GM18520 (cell line): Measurements from ENCODE around the gene GFOD2.

Source experiments
- ATAC-seq: cut with Tn5 transposase; IDR thresholded peaks from one replicate; pipeline ENCODE4 v1.9.1; 2021; ENCODE audit not compliant: unreplicated experiment

The GFOD2 gene

DNA sequence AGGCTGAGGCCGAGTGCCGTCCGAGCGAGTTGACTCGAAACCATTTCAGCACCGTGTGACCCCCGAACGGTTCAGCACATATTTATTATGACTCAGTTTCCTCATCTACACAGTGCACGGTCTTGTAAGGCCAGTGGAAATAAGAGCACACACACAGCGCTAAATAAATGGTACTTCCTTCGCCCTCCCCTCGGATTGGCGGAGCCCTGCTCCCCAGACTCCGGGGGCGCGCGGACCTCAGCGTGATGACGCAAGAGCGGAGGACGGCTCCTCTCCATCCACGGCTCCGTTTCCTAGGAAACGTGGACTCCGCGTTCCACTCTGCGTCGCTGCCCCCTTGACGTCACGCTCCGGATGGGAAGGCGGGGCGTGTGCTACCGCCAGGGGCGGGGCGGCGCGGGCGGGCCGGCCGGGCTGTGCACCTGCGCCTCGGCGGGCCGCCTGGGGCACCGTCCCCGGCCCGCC is 58.5 kb downstream of the GFOD2 start, which contains the start of gene PARD6A:
Gene PARD6A, plus strand, starts transcription at position 397 of the 465 bp plus-strand sequence. CDS start 79 bp downstream, outside the sequence.
- ATAC-seq, result peak; percentile 58

DNA sequence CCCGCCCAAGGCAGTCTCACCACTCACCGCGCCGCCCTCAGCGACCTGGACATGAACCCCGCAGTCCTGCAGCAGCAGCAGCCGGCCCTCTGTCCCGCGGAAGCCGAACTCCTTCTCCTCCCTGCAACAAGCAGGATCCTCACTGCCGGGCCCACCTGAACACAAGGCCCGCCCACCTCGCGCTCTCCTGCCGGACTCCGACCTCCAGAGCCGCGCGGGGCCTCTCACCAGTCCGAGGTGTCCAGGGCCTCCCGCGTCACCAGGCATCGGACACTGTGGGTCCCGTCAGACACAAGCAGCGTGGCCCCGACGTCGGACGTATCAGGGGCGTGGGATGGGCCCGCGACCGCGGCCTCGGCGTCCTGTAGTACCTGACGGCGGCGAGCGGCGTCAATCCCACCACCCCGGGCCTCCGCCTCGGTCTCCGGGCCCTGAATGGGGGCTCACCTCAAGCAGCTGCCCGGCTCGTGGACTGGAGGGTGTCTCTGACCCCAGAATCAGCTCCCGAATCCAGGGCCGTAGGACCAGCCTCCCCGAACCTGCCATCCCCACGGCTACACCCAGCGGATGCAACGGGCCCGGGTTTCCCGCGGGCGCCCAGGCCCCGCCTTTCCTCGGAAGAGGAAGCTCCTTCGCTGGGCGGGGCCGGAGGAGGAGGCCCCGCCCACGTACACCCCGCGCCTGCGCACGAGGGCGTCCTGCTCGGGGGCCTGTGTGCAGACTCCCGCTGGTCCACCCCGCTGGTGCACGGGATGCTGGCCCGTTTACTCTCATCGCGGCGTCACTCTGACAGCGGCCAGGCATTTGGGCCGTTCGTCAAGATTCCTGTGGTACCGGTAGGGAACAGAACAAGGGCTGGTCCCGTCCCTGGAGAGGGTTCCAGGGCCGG is 59.2 kb downstream of the GFOD2 start, which contains the start of gene ACD:
Gene ACD, minus strand, starts transcription at position 586 of the 889 bp plus-strand sequence. Its CDS starts 40 bp downstream, at position 546.
- peak; percentile 55 for ATAC-seq

DNA sequence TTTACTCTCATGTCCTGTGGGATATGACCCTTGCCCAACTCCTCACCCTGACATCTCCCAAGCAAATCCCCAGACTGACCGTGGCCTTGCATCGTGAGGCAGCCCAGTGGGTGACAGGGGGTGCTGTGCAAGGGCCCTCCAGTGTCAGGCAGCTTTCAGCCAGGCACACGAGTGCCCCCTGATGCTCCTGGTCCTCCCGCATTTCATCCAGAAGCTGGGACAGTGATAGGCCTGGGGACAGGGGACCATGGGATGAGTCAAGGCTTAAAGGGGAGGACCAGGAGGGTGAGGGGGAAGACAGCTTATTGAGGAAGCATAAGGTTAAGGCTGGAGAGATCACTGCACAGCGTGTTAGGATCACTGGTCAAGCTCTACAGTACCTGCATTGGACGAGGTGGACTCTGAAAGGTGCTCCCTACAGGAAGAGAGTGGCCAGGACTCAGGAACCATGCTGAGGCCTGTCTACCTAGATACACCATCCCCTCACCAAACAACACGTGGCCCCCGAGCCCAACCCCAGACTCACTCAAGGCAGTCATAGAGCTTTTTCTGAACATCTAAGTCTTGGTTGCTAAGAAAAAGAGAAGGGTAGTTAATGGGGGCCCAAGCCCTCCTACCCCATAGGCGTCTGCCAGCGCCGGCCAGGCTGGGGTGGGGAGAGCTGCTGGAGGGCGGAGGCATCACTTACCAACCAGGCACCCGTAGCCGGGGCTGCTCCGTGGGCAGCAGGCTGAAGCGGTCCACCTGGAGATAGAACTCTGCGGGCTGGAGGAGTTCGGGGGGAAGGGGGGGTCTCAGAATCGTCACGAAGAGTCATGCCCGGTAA is 60.1 kb downstream of the GFOD2 start:
- no peak for ATAC-seq

DNA sequence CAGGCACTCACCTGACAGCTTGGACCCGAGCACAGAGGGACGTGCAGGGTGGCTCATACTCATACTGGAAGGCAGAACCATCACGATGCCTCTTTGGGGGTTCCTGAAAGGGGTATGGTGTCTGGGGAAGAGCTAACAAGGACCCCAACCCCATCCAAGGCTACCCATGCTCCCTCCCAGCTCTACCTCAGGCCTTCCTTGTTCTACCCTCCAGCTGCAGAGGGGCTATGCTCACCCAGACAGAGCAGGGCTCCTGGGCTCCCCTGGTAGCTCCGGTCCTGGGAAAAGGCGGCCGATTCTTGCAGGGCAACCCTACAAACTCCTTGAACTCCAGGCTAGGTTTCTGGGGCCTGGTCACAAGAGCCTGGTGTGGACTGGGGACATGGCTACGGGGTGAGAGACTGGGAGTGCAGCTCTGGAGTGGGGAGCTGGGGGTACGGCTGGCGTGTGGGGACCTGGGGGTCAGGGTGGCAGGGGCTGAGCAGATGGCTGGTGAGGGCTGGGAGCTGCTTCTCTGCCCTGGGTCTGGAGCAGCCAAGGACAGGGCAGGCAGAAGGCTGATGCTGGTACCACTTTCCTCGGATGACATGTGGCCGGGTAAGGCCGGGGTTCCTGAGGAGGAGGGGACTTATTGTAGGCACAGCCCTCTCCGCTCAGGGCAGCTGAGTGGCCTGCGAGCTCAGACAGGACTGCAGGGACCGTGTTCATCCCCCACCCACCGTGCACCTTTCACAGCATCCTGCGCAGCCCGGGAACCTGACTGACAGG is 61.2 kb downstream of the GFOD2 start:
- no peak for ATAC-seq

DNA sequence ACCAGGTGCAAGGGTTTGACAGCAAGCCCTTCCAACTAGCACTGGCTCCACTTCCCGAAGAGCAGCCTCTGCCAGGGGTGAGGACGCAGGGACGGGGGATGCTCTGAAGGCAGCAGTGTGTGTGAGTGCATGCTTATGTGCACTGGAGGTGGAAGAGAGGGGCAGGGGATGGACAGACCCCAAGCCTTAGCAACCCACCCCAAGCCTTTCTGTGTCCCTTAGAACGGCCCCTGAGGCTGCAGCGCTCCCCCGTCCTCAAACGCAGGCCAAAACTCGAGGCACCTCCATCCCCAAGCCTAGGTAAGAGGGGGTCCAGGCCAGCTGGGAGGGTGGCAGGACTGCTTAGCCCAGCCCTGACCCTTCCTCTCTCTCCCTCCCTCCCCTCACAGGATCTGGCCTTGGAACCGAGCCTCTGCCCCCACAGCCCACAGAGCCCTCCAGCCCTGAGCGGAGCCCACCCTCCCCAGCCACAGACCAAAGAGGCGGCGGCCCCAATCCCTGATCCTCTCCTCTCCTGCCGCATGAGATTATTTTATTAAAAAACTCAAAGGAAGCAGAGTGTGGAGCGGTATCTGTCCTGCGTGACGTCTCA is 62.0 kb downstream of the GFOD2 start:
- ATAC-seq, result no peak

DNA sequence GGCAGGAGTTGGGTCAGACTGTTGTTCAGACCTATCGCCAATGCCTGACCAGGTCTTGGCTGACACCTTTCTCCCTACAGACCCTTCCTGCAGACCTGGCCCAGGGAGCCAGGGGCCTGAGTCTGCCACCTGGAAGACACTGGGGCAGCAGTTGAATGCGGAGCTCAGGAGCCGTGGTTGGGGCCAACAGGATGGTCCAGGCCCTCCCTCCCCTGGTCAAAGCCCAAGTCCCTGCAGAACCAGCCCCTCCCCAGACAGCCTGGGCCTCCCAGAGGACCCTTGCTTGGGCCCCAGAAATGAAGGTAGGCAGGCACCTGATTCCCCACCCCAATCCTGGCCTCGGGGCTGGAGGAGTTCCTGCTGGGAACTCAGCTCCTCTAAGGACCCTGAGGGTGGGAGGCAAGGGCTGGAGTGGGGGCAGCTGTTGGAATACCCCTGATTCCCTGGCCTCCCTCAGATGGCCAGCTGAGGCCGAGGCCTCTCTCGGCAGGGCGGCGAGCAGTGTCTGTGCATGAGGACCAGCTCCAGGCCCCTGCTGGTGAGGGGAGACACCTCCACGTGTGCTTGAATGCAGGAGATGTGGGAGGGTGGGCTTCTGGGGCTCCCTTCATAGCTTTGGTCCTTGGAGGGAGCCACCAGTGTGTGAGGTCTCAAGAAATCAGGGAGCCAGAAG is 62.6 kb downstream of the GFOD2 start:
- no peak for ATAC-seq

DNA sequence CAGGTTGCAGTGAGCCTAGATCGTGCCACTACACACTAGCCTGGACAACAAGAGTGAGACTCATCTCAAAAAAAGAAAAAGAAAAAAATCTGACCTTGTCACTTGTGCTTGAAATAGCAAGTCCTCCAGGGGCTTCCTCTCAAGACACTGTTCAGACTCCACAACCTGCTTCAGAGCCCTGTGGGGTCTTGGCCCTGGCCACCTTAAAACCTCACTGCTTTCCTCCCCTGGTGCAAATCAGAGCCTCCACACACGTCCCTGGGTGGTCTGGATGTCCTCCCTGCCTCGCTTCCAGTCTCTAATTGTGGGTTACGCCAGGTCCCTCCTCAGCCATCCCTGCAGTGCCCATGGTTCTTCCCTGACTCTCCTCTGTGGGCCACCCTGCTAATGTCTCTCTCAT is 63.8 kb downstream of the GFOD2 start:
- no peak for ATAC-seq

DNA sequence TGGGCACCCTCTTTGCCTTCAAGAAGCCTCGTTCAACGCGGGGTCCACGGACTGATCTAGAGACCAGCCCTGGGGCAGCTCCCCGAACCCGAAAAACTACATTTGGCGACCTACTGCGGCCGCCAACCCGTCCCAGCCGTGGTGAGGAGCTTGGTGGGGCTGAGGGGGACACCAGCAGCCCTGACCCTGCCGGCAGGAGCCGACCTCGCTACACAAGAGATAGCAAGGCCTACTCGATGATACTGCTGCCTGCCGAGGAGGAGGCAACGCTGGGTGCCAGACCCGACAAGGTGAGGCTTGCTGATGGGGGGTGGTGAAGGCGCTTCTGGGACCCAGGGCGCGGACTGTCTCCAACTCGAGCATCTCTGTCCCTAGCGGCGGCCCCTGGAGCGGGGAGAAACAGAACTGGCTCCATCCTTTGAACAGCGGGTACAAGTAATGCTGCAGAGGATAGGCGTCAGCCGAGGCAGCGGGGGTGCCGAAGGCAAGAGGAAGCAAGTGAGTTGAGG is 64.7 kb downstream of the GFOD2 start:
- ATAC-seq, result no peak

DNA sequence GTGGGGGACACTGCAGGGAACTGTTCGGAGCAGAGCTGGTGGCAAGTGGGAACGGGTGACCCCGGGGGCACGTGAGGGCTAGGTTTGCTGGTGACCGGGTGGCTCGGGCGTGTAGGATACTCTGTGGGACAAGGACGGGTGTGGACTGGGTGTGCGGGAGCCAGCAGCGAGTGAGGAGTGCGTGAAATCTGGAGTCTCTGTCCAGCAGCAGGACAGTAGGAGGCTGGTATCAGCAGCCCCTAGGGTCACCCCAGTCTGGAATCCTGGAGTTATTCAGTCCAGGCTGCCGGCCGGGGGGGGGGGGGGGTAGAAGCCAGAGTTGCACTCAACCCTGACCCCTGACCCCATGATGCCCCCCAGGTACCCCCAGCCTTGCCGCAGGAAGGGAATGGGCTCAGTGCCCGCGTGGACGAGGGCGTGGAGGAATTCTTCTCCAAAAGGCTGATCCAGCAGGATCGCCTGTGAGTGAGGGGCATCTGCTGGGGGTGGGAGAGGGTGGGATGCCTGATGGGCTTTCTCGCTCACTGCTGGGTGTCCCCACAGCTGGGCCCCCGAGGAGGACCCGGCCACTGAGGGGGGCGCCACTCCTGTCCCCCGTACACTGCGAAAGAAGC is 65.2 kb downstream of the GFOD2 start:
- ATAC-seq, result no peak

DNA sequence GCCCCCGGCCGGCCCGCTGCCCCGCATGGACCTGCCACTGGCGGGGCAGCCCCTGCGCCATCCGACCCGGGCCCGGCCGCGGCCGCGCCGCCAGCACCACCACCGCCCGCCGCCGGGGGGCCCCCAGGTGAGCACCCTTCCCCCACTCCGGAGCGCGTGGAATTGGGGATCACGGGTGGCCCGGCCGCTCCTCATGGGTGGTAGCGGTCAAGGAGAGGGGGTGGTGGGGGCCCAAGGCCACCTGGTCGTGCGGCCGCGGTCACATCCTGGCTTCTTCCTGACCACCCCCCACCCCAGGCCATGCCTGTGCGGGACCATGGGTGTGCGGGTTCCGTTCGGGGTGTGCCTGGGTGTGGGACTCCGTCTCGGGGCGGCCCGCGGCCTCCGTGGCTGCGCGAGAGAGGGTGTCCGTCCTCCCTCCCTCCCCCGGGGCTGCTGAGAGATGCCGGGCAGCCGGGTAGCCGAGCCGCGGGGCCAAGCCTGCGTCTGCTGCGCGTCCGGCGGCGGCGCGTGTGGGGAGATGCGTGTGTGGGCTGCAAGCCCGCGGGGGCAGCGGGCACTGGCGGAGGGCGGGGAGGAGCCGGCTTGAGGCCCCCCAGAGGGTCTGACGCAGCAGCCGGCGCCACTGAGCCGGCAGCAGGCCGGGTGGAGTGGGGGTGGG is 65.9 kb downstream of the GFOD2 start:
- ATAC-seq, result no peak

DNA sequence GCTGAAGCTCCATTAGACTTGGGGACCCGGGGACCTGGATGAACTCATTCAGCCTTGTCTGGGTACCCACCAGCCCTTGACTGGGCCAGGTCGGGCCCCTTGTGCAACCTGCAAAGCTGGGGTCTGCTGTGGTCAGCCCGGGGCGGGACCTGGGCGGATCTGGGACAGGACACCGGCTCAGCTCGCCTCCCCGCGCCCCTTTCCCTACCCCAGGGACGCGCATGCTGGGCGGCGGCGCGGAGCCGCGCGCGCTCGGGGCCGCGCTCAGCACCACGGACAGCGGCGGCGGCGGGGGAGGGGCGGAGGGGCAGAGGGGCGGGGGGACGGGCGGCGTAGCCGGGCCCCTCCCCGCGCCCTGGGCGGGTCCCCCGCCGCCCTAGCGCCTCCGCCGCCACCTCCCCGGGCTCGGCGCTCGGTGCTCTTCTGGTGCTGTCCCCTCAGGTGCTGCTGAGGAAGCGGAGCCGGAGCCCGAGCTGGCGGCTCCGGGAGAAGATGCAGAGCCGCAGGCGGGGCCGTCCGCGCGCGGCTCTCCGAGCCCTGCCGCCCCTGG is 66.5 kb downstream of the GFOD2 start:
- no peak for ATAC-seq

DNA sequence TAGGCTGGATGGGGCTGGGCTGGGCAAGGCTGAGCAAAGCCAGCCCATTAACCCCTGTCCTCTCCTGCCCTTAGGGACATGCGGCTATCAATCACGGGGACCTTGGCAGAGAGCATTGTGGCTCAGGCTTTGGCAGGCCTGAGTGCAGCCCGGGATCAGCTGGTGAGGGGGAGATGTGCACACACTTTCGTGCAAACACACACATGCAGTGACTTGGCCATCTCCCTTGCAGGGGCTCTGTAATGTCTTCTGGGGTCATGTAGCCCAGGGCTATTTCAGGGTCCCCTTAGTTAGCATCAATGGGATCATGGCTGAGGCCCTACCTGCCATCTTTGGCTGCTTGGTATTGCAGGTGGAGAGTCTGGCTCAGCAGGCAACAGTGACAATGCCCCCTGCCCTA is 67.3 kb downstream of the GFOD2 start:
- no peak for ATAC-seq

DNA sequence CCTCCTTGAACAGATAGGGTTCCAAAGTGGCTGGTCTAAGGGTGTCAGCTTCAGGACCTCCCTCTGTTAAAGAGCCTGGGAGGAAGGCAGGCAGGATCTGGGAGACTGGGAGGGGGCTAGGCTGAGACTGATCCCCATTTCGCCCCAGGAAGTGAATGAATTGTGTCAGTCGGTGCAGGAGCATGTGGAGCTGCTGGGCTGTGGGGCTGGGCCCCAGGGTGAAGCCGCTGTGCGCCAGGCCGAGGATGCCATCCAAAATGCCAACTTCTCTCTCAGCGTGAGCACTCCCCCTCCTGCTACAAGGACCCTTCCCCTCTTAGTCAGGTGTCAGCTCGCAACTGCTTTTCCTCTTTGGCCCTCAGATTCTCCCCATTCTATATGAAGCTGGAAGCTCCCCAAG is 68.1 kb downstream of the GFOD2 start:
- no peak for ATAC-seq

DNA sequence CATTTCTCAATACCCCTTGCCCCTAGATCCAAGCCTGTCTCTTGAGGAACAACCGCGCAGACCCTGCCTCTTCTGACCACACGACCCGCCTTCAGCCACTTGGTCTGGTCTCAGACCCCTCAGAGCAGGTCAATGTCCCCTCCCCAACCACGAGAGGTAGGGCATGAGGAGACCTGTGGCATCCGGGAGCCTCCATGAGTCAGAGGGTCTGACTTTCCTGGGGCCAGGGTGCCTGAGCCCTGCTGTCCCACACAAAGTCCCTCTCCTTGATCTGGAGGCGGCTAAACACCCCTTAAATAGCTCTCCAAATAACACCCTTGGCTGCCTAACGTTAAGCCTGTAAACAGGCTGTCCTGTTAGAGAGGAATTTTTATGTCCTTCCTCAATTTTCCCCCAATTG is 69.1 kb downstream of the GFOD2 start:
- no peak for ATAC-seq

DNA sequence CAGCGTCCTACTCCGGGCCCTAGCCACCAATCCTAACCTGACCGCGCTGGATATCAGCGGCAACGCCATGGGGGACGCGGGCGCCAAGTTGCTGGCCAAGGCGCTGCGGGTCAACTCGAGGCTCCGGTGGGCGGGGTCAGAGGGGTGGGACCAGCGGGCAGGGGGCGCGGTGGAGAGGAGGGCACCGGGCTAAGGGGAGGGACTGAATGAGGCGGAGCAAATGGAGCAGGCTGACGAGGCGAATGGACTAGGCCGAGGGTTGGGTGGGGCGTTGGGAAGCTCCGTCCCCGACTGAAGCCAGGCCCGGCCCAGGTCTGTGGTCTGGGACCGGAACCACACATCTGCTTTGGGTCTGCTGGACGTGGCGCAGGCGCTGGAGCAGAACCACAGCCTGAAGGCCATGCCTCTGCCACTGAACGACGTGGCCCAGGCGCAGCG is 69.6 kb downstream of the GFOD2 start:
- ATAC-seq, result no peak

DNA sequence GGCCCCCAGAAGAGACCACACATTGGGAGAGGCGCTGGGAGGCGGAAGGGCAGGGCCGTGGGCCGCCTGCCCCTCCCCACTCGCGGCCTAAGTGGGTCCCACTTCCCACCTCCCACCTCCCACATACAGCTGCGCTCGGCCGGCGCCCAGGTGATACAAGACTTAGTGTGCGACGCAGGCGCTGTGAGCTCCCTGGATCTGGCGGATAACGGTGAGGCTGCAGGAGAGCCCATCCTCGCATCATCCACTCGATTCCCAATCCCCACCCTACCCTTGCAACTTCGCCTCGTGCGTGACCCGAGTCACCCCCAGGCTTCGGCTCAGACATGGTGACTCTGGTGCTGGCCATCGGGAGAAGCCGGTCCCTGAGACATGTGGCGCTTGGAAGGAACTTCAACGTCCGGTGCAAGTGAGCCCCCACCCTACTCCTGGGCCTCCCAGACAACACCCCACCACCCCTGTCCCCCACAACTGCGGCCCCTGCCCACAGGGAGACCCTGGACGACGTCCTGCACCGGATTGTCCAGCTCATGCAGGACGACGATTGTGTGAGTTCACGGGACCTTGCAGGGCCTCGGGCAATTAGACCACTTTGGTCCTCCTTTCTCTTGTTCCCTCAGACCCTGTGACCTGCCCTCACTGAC is 70.2 kb downstream of the GFOD2 start:
- no peak for ATAC-seq

DNA sequence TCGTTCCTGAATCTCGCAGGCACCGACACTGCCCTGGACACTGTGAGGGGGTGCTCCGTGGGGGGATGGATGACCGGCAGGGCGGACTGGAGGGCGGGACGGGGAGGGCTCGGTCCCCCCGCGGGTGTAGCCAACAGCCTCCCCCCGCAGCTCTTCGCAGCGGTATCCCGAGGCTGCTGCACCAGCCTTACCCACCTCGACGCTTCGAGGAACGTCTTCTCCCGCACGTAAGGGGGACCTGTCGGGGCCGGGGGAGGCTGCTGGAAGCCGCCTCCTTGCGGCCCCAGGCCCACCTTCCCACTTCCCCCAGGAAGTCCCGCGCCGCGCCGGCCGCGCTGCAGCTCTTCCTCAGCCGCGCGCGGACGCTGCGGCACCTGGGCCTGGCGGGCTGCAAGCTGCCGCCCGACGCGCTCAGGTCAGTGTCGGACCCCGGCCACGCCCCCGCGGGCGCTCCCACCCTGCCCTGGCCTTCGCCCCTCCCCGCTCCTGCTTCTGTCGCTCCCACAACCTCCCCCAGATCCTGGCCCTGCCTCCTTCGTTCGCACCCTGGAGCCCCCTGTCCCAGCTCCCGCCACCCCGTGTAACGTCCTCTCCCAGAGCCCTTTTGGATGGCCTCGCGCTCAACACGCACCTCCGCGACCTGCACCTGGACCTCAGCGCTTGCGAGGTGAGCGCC is 70.9 kb downstream of the GFOD2 start:
- no peak for ATAC-seq
